Measurements from ENCODE around the gene UCHL1.

GRCh38 chr4:41282366-41282765 lies 25.6 kb downstream of the UCHL1 start:
- TF ChIP-seq CTCF (IDR thresholded peaks at IDR 0.05) (no peak), POLR2A (IDR thresholded peaks at IDR 0.05) (no peak)
